CD4-positive, CD25-positive, alpha-beta regulatory T cell (primary cell): ENCODE results near the gene GABBR2. TPM values are rescaled to one million over a fixed set of nuclear protein-coding genes. Genes with fewer than 3 reads are reported as not detected.

Experiments
- ATAC-seq, 2 donors: fragments of 150-1000 bp; cut with Tn5 transposase; one replicate each; pipeline ENCODE4 v1.10.0; 2021; ENCODE audit warnings: low read depth in 2 of 2, moderate number of reproducible peaks in 2 of 2, moderate library complexity in 1 of 2
- DNase-seq, 3 donors: peaks; one replicate each; pipeline versions ENCODE4 v3.0.0 to v3.0.0-alpha.2; 2012 to 2022; ENCODE audit warnings: mixed read lengths in 1 of 3
- H3K27ac ChIP-seq: one replicate; pipeline ENCODE4 v1.7.0; 2013; ENCODE audit warnings: mild to moderate bottlenecking, low read length; ENCODE audit not compliant: insufficient read depth, poor library complexity, severe bottlenecking
- H3K27me3 ChIP-seq: one replicate; pipeline ENCODE4 v1.7.0; 2013; ENCODE audit warnings: low read length; ENCODE audit not compliant: control insufficient read depth, insufficient read depth
- H3K36me3 ChIP-seq: one replicate; pipeline ENCODE4 v1.7.0; 2013; ENCODE audit warnings: mild to moderate bottlenecking, low read length, moderate library complexity; ENCODE audit not compliant: control insufficient read depth, insufficient read depth
- H3K4me1 ChIP-seq: 2 replicates; pipeline ENCODE4 v1.7.0; 2013; ENCODE audit warnings: mild to moderate bottlenecking, low read length; ENCODE audit not compliant: insufficient read depth, control insufficient read depth, poor library complexity, severe bottlenecking
- H3K4me3 ChIP-seq: one replicate; pipeline ENCODE4 v1.7.0; 2013; ENCODE audit warnings: low read depth, mild to moderate bottlenecking, low read length, moderate library complexity
- H3K9me3 ChIP-seq, 2 experiments: 1 replicate in 1 of 2; 2 replicates in 1 of 2; pipeline ENCODE4 v1.7.0; 2013; ENCODE audit warnings: low read length in 2 of 2, mild to moderate bottlenecking in 1 of 2, moderate library complexity in 1 of 2; ENCODE audit not compliant: control insufficient read depth in 2 of 2
- H3K27ac Mint-ChIP-seq, 3 donors: one replicate each; pipeline ENCODE4 v1.8.0; 2020 to 2022; ENCODE audit warnings: mild to moderate bottlenecking in 3 of 3, mixed read lengths in 3 of 3, moderate library complexity in 2 of 3
- H3K27me3 Mint-ChIP-seq: one replicate; pipeline ENCODE4 v1.8.0; 2022; ENCODE audit warnings: mild to moderate bottlenecking, mixed read lengths
- H3K36me3 Mint-ChIP-seq: one replicate; pipeline ENCODE4 v1.8.0; 2020; ENCODE audit warnings: mixed read lengths
- H3K4me1 Mint-ChIP-seq, 4 donors: one replicate each; pipeline ENCODE4 v1.8.0; 2020 to 2022; ENCODE audit warnings: mixed read lengths in 4 of 4, mild to moderate bottlenecking in 1 of 4
- H3K4me3 Mint-ChIP-seq, 4 donors: one replicate each; pipeline ENCODE4 v1.8.0; 2020 to 2022; ENCODE audit warnings: mild to moderate bottlenecking in 4 of 4, mixed read lengths in 4 of 4, moderate library complexity in 3 of 4
- H3K9me3 Mint-ChIP-seq, 7 donors: one replicate each; pipeline ENCODE4 v1.8.0; 2020 to 2022; ENCODE audit warnings: mixed read lengths in 7 of 7, mild to moderate bottlenecking in 3 of 7, moderate library complexity in 2 of 7
- polyA plus RNA-seq, 4 donors: library from polyadenylated mRNA; unstranded; fragments of 300-500 nt; fragmentation: Illumina TruSeq; gene quantifications; one replicate each; pipeline ENCODE4 v1.2.3, GENCODE V29; 2021
- total RNA-seq: library from RNA; stranded (reverse); gene quantifications from one replicate; pipeline ENCODE4 v1.2.3, GENCODE V29; 2022

GABBR2 gene
- total and polyA plus RNA-seq, 5 donors from 2014 or later, result not detected

- Histone ChIP-seq H3K4me3 (no peak overlapping the region), H3K27ac (no peak overlapping the region), H3K27me3 (peaks cover 3% of the 10 kb centered on the region), H3K4me1 (no peaks in the 10 kb centered on the region), H3K36me3 (no peaks in the 10 kb centered on the region), H3K9me3 (no peaks in the 10 kb centered on the region)
- peaks cover 7% of the 10 kb centered on the region for H3K27me3 Mint-ChIP-seq
- no peak for DNase-seq
- H3K4me1 Mint-ChIP-seq, result no peaks in the 10 kb centered on the region
- H3K36me3 Mint-ChIP-seq, result no peaks in the 10 kb centered on the region
- H3K4me3 Mint-ChIP-seq, result no peak overlapping the region
- peaks cover 0 to 6% (median 3%) of the 10 kb centered on the region in 7 donors for H3K9me3 Mint-ChIP-seq
- H3K27ac Mint-ChIP-seq, result no peak overlapping the region
- ATAC-seq, result no peak
Observed at GRCh38 chr9:98530806-98531386, 177.8 kb downstream of the GABBR2 start.

GRCh38 chr9:98530275-98530674 is 178.5 kb downstream of the GABBR2 start:
- ATAC-seq (no peak), DNase-seq (no peak)

GRCh38 chr9:98529841-98530240 is 178.9 kb downstream of the GABBR2 start:
- H3K27me3 Mint-ChIP-seq, result peaks cover 15% of the 10 kb centered on the region
- no peak overlapping the region for H3K27ac Mint-ChIP-seq
- H3K9me3 Mint-ChIP-seq, result peaks cover 0 to 6% (median 3%) of the 10 kb centered on the region in 7 donors
- ATAC-seq (no peak), DNase-seq (no peak)
- no peak overlapping the region for H3K4me3 ChIP-seq
- H3K27ac ChIP-seq, result no peak overlapping the region
- no peaks in the 10 kb centered on the region for H3K36me3 Mint-ChIP-seq
- H3K27me3 ChIP-seq, result peaks cover 9% of the 10 kb centered on the region
- H3K4me1 ChIP-seq, result no peaks in the 10 kb centered on the region
- H3K9me3 ChIP-seq, result no peaks in the 10 kb centered on the region
- H3K36me3 ChIP-seq, result no peaks in the 10 kb centered on the region
- H3K4me1 Mint-ChIP-seq, result no peaks in the 10 kb centered on the region
- no peak overlapping the region for H3K4me3 Mint-ChIP-seq

More at GRCh38 chr9:98530275-98530674, 178.5 kb downstream of the GABBR2 start:
- Histone ChIP-seq H3K36me3 (no peaks in the 10 kb centered on the region), H3K9me3 (no peaks in the 10 kb centered on the region), H3K27me3 (peaks cover 4% of the 10 kb centered on the region), H3K4me1 (no peaks in the 10 kb centered on the region), H3K27ac (no peak overlapping the region), H3K4me3 (no peak overlapping the region)
- Mint-ChIP-seq H3K27me3 (peaks cover 12% of the 10 kb centered on the region), H3K36me3 (no peaks in the 10 kb centered on the region), H3K27ac (no peak overlapping the region), H3K9me3 (peaks cover 0 to 6% (median 3%) of the 10 kb centered on the region in 7 donors), H3K4me3 (no peak overlapping the region), H3K4me1 (no peaks in the 10 kb centered on the region)

GRCh38 chr9:98523231-98523901 is 185.4 kb downstream of the GABBR2 start:
- H3K36me3 Mint-ChIP-seq, result no peaks in the 10 kb centered on the region

GRCh38 chr9:98522487-98522886 is 186.2 kb downstream of the GABBR2 start:
- H3K4me1 ChIP-seq, result no peaks in the 10 kb centered on the region
- Mint-ChIP-seq H3K4me3 (no peak overlapping the region), H3K27me3 (peaks cover 45% of the 10 kb centered on the region), H3K4me1 (no peaks in the 10 kb centered on the region), H3K36me3 (no peaks in the 10 kb centered on the region), H3K9me3 (peaks cover 0 to 12% (median 6%) of the 10 kb centered on the region in 7 donors), H3K27ac (no peak overlapping the region)
- no peak for DNase-seq
- H3K36me3 ChIP-seq, result no peaks in the 10 kb centered on the region
- H3K27ac ChIP-seq, result no peak overlapping the region
- H3K27me3 ChIP-seq, result peaks cover 23% of the 10 kb centered on the region
- H3K4me3 ChIP-seq, result no peak overlapping the region
- H3K9me3 ChIP-seq, result no peaks in the 10 kb centered on the region
- no peak for ATAC-seq

More at GRCh38 chr9:98523231-98523901, 185.4 kb downstream of the GABBR2 start:
- Histone ChIP-seq H3K4me3 (no peak overlapping the region), H3K4me1 (no peaks in the 10 kb centered on the region), H3K36me3 (no peaks in the 10 kb centered on the region), H3K9me3 (no peaks in the 10 kb centered on the region), H3K27me3 (peaks cover 23% of the 10 kb centered on the region), H3K27ac (no peak overlapping the region)
- Mint-ChIP-seq H3K27me3 (peaks cover 40% of the 10 kb centered on the region), H3K4me1 (no peaks in the 10 kb centered on the region), H3K9me3 (peaks cover 0 to 12% (median 6%) of the 10 kb centered on the region in 7 donors), H3K4me3 (no peak overlapping the region), H3K27ac (no peak overlapping the region)
- no peak for DNase-seq
- ATAC-seq, result no peak

GRCh38 chr9:98521141-98521540 is 187.6 kb downstream of the GABBR2 start:
- no peaks in the 10 kb centered on the region for H3K36me3 Mint-ChIP-seq
- peaks cover 45% of the 10 kb centered on the region for H3K27me3 Mint-ChIP-seq
- no peak overlapping the region for H3K4me3 Mint-ChIP-seq
- Histone ChIP-seq H3K36me3 (no peaks in the 10 kb centered on the region), H3K9me3 (no peaks in the 10 kb centered on the region), H3K4me1 (no peaks in the 10 kb centered on the region), H3K27me3 (peaks cover 21% of the 10 kb centered on the region), H3K4me3 (no peak overlapping the region), H3K27ac (no peak overlapping the region)
- DNase-seq (no peak), ATAC-seq (no peak)
- H3K9me3 Mint-ChIP-seq, result peaks cover 0 to 9% (median 2%) of the 10 kb centered on the region in 7 donors
- H3K4me1 Mint-ChIP-seq, result no peaks in the 10 kb centered on the region
- no peak overlapping the region for H3K27ac Mint-ChIP-seq

GRCh38 chr9:98520221-98520960 is 188.3 kb downstream of the GABBR2 start:
- ATAC-seq, result no peak
- Histone ChIP-seq H3K27me3 (peaks cover 19% of the 10 kb centered on the region), H3K4me3 (no peak overlapping the region), H3K27ac (no peak overlapping the region), H3K4me1 (no peaks in the 10 kb centered on the region), H3K36me3 (no peaks in the 10 kb centered on the region), H3K9me3 (no peaks in the 10 kb centered on the region)
- no peak overlapping the region for H3K4me3 Mint-ChIP-seq
- peaks cover 0 to 9% (median 1%) of the 10 kb centered on the region in 7 donors for H3K9me3 Mint-ChIP-seq
- H3K27ac Mint-ChIP-seq, result no peak overlapping the region
- no peaks in the 10 kb centered on the region for H3K4me1 Mint-ChIP-seq
- no peaks in the 10 kb centered on the region for H3K36me3 Mint-ChIP-seq
- DNase-seq, result no peak
- peaks cover 38% of the 10 kb centered on the region for H3K27me3 Mint-ChIP-seq
